MM.1S (cell line): Measurements from ENCODE around the gene PPIF.

Source experiments
- EZH2 ChIP-seq: fragments of 300-600 bp; sonication (generic); optimal IDR thresholded peaks from 2 replicates; pipeline ENCODE3; 2017; ENCODE audit warnings: low read depth, mild to moderate bottlenecking, antibody characterized with exemption, low read length, mixed read lengths
- EZH2phosphoT487 ChIP-seq: fragments of 300-600 bp; sonication (generic); IDR thresholded peaks from 2 replicates; pipeline ENCODE4 v1.6.1; 2018; ENCODE audit warnings: antibody characterized with exemption, low read length
- TF ChIP-seq, protein P1 (sequence below): fragments of 300-600 bp; sonication (generic); IDR thresholded peaks from 2 replicates; pipeline ENCODE4 v1.5.1; 2016; ENCODE audit warnings: antibody characterized with exemption, low read length, mixed read lengths

DNA sequence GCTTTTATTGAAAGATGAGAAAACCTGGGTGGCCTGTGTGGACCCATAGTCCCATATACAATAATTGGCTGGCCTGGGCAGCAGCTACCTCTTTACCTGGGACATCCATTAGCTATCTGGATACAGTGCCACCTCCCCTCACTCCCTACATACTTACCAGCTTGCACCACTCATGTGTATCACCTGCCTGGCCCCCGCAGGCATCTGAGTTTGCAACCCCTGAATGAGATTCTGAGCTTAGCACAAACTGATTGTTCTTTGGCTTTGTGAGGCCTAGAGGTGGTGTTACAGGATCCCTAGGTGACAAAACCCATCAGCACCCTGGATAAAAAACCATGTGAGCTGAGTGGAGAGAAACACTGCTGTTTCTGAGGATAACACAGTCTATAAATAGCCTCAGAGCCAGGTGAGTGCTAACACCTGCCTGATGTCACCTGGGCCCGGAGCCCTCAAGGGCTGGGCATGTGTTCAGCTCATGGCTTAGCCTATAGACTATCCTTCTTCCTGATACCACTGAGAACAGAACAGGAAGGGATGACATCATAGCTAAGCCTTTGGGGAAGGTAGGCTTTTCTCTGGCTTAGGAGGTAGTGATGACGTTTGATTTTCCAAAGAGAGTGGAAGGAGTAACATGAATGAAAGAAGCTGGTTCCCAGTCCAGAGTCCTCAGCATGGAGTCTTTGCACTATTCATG lies 2.6 kb upstream of the PPIF start:
- TF ChIP-seq EZH2 (no peak), EZH2phosphoT487 (no peak)
- TF ChIP-seq, protein P1, sequence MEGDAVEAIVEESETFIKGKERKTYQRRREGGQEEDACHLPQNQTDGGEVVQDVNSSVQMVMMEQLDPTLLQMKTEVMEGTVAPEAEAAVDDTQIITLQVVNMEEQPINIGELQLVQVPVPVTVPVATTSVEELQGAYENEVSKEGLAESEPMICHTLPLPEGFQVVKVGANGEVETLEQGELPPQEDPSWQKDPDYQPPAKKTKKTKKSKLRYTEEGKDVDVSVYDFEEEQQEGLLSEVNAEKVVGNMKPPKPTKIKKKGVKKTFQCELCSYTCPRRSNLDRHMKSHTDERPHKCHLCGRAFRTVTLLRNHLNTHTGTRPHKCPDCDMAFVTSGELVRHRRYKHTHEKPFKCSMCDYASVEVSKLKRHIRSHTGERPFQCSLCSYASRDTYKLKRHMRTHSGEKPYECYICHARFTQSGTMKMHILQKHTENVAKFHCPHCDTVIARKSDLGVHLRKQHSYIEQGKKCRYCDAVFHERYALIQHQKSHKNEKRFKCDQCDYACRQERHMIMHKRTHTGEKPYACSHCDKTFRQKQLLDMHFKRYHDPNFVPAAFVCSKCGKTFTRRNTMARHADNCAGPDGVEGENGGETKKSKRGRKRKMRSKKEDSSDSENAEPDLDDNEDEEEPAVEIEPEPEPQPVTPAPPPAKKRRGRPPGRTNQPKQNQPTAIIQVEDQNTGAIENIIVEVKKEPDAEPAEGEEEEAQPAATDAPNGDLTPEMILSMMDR = no peak
